H1 (cell line): ENCODE results near the gene TEAD1. TPM values are rescaled to one million over a fixed set of nuclear protein-coding genes. Genes with fewer than 3 reads are reported as not detected.

ENCODE experiments used
- CTCF ChIA-PET: fragments of 300-600 bp; sonication (Branson Sonifier 250); formaldehyde crosslinking; loops from one replicate; lab custom pipeline; 2021; ENCODE audit not compliant: partially characterized antibody; lab: Charles Lee
- POLR2A ChIA-PET: fragments of 300-600 bp; sonication (Branson Sonifier 250); formaldehyde crosslinking; loops from one replicate; lab custom pipeline; 2021; ENCODE audit warnings: inconsistent platforms; ENCODE audit not compliant: partially characterized antibody; lab: Charles Lee
- DNase-seq, 2 experiments: peaks; one replicate each; pipeline versions ENCODE4 v3.0.0 to v3.0.0-alpha.2; 2010 to 2022; ENCODE audit warnings: low spot score in 2 of 2, low read depth in 1 of 2, mixed read lengths in 1 of 2
- FAIRE-seq: peaks from 2 replicates; lab custom pipeline; 2011; peaks lifted over from hg19 to GRCh38; lab: Jason Lieb, UNC
- H2AFZ ChIP-seq: 2 replicates; pipeline ENCODE4 v1.8.1; 2012; ENCODE audit warnings: low read length, inconsistent platforms
- H2AK5ac ChIP-seq: 2 replicates; pipeline ENCODE4 v1.6.1; 2013; ENCODE audit warnings: low read depth, low read length
- H2BK120ac ChIP-seq: replicated peaks from 2 replicates; pipeline ENCODE3; 2013; ENCODE audit warnings: low read depth, low read length, inconsistent platforms
- H2BK12ac ChIP-seq: 2 replicates; pipeline ENCODE4 v1.6.1; 2013; ENCODE audit warnings: low read depth, low read length
- H2BK15ac ChIP-seq: 2 replicates; pipeline ENCODE4 v1.6.1; 2013; ENCODE audit warnings: low read length
- H2BK20ac ChIP-seq: 2 replicates; pipeline ENCODE4 v1.6.1; 2013; ENCODE audit warnings: low read length
- H2BK5ac ChIP-seq: 2 replicates; pipeline ENCODE4 v1.6.1; 2013; ENCODE audit warnings: low read depth, low read length
- H3K14ac ChIP-seq: 2 replicates; pipeline ENCODE4 v1.6.1; 2013; ENCODE audit warnings: inconsistent platforms; ENCODE audit not compliant: insufficient read length
- H3K18ac ChIP-seq: 2 replicates; pipeline ENCODE4 v1.6.1; 2013; ENCODE audit warnings: low read length; ENCODE audit errors: extremely low read depth
- H3K23ac ChIP-seq: 2 replicates; pipeline ENCODE4 v1.6.1; 2013; ENCODE audit warnings: inconsistent platforms; ENCODE audit not compliant: insufficient read length
- H3K23me2 ChIP-seq: 2 replicates; pipeline ENCODE4 v1.6.1; 2013; ENCODE audit warnings: low read depth, low read length
- H3K27ac ChIP-seq: 2 replicates; pipeline ENCODE4 v1.6.1; 2011; ENCODE audit warnings: low read depth, low read length, inconsistent platforms
- H3K27me3 ChIP-seq, 4 experiments: replicated peaks in 1 of 4; 1 replicate in 1 of 4; 2 replicates in 3 of 4; pipeline versions ENCODE4 v1.6.1 to v1.8.1; 2011 to 2013; ENCODE audit warnings: low read length in 3 of 4, mild to moderate bottlenecking in 3 of 4, inconsistent platforms in 2 of 4, mixed read lengths in 2 of 4, moderate library complexity in 1 of 4; ENCODE audit not compliant: control insufficient read depth in 3 of 4, insufficient read depth in 3 of 4; ENCODE audit errors: extremely low read depth in 1 of 4
- H3K36me3 ChIP-seq, 4 experiments: 2 replicates each; pipeline versions ENCODE4 v1.6.1 to v1.8.1; 2011 to 2013; ENCODE audit warnings: mild to moderate bottlenecking in 4 of 4, low read length in 3 of 4, moderate library complexity in 2 of 4, control low read depth in 1 of 4, inconsistent platforms in 1 of 4; ENCODE audit not compliant: insufficient read depth in 4 of 4, control insufficient read depth in 2 of 4
- H3K4ac ChIP-seq: replicated peaks from 2 replicates; pipeline ENCODE3; 2013; ENCODE audit warnings: low read length, low read depth, mixed read lengths, inconsistent platforms; ENCODE audit not compliant: insufficient read length
- H3K4me1 ChIP-seq, 4 experiments: replicated peaks in 1 of 4; 1 replicate in 1 of 4; 2 replicates in 3 of 4; pipeline versions ENCODE4 v1.6.1 to v1.8.1; 2011 to 2013; ENCODE audit warnings: low read length in 3 of 4, inconsistent platforms in 2 of 4, mixed read lengths in 1 of 4; ENCODE audit not compliant: insufficient read depth in 4 of 4, control insufficient read depth in 3 of 4
- H3K4me2 ChIP-seq, 2 experiments: 2 replicates each; pipeline versions ENCODE4 v1.6.1 to v1.8.1; 2011 to 2013; ENCODE audit warnings: low read depth in 2 of 2, low read length in 2 of 2, control low read depth in 1 of 2, inconsistent platforms in 1 of 2, mild to moderate bottlenecking in 1 of 2; ENCODE audit not compliant: insufficient read depth in 1 of 2
- H3K4me3 ChIP-seq, 4 experiments: fragments of 200-600, 300-600 bp in 1 of 4; sonication (generic), shearing (Covaris generic), sonication (Bioruptor Twin) in 1 of 4; 2 replicates each; pipeline versions ENCODE4 v1.5.1 to v1.8.1; 2011 to 2016; ENCODE audit warnings: low read length in 4 of 4, low read depth in 3 of 4, control low read depth in 2 of 4, inconsistent platforms in 2 of 4, mild to moderate bottlenecking in 2 of 4, mixed read lengths in 1 of 4, moderate library complexity in 1 of 4; ENCODE audit not compliant: insufficient read depth in 2 of 4; ENCODE audit errors: extremely low read depth in 1 of 4
- H3K56ac ChIP-seq: replicated peaks from 2 replicates; pipeline ENCODE3; 2013; ENCODE audit warnings: low read depth, mild to moderate bottlenecking, mixed read lengths, low read length, inconsistent platforms; ENCODE audit not compliant: insufficient read length
- H3K79me1 ChIP-seq: 2 replicates; pipeline ENCODE4 v1.6.1; 2013; ENCODE audit warnings: low read depth, low read length, control low read depth
- H3K79me2 ChIP-seq, 2 experiments: 2 replicates each; pipeline versions ENCODE4 v1.6.1 to v1.8.1; 2012 to 2013; ENCODE audit warnings: low read length in 2 of 2, mild to moderate bottlenecking in 2 of 2, inconsistent platforms in 1 of 2; ENCODE audit not compliant: insufficient read depth in 2 of 2, control insufficient read depth in 1 of 2
- H3K9ac ChIP-seq, 4 experiments: replicated peaks in 1 of 4; 1 replicate in 1 of 4; 2 replicates in 3 of 4; pipeline versions ENCODE4 v1.6.1 to v1.8.1; 2011 to 2013; ENCODE audit warnings: low read depth in 3 of 4, low read length in 3 of 4, control low read depth in 2 of 4, mild to moderate bottlenecking in 2 of 4, moderate library complexity in 2 of 4, inconsistent platforms in 1 of 4; ENCODE audit errors: extremely low read depth in 1 of 4
- H3K9me3 ChIP-seq, 2 experiments: 2 replicates each; pipeline versions ENCODE4 v1.6.1 to v1.8.1; 2012 to 2013; ENCODE audit warnings: mild to moderate bottlenecking in 2 of 2, moderate library complexity in 2 of 2, control low read depth in 1 of 2, inconsistent platforms in 1 of 2, low read depth in 1 of 2, low read length in 1 of 2, mixed read lengths in 1 of 2; ENCODE audit not compliant: insufficient read depth in 2 of 2
- H4K20me1 ChIP-seq, 2 experiments: replicated peaks in 1 of 2; 2 replicates each; pipeline versions ENCODE3 to v1.8.1; 2011 to 2013; ENCODE audit warnings: inconsistent platforms in 2 of 2, low read length in 2 of 2, mild to moderate bottlenecking in 1 of 2; ENCODE audit not compliant: insufficient read depth in 2 of 2, control insufficient read depth in 1 of 2
- H4K5ac ChIP-seq: 2 replicates; pipeline ENCODE4 v1.6.1; 2013; ENCODE audit warnings: low read length, low read depth, mixed read lengths, inconsistent platforms; ENCODE audit not compliant: insufficient read length
- H4K8ac ChIP-seq: 2 replicates; pipeline ENCODE4 v1.8.0; 2013; ENCODE audit warnings: mild to moderate bottlenecking, moderate library complexity, low read length, inconsistent platforms; ENCODE audit not compliant: insufficient read depth; ENCODE audit errors: extremely low read depth
- H4K91ac ChIP-seq: replicated peaks from 2 replicates; pipeline ENCODE3; 2013; ENCODE audit warnings: low read length, mixed read lengths, inconsistent platforms; ENCODE audit not compliant: insufficient read length
- ATF2 ChIP-seq: IDR thresholded peaks from 2 replicates; pipeline ENCODE4 v1.6.1; 2012; ENCODE audit warnings: low read length, inconsistent platforms
- BACH1 ChIP-seq: IDR thresholded peaks from 2 replicates; pipeline ENCODE4 v1.6.1; 2012; ENCODE audit warnings: low read length, improper control_type of control experiment
- GTF2F1 ChIP-seq: IDR thresholded peaks from 2 replicates; pipeline ENCODE4 v1.6.1; 2012; ENCODE audit warnings: low read depth, low read length, improper control_type of control experiment, borderline replicate concordance
- HDAC2 ChIP-seq, 2 experiments: fragments of 300-600 bp in 1 of 2; sonication (generic) in 1 of 2; IDR thresholded peaks; 2 replicates each; pipeline ENCODE4 v1.6.1; 2011 to 2012; ENCODE audit warnings: low read depth in 2 of 2, low read length in 2 of 2, mild to moderate bottlenecking in 2 of 2, moderate library complexity in 2 of 2, borderline replicate concordance in 1 of 2, inconsistent platforms in 1 of 2
- SP2 ChIP-seq: IDR thresholded peaks from 2 replicates; pipeline ENCODE4 v1.6.1; 2012; ENCODE audit warnings: mild to moderate bottlenecking, low read length, inconsistent platforms
- SP4 ChIP-seq: IDR thresholded peaks from 2 replicates; pipeline ENCODE4 v1.6.1; 2012; ENCODE audit warnings: low read length, inconsistent platforms
- TAF7 ChIP-seq: optimal IDR thresholded peaks from 2 replicates; pipeline ENCODE3; 2011; ENCODE audit warnings: low read depth, mild to moderate bottlenecking, inconsistent platforms, low read length, moderate library complexity, borderline replicate concordance
- YY1 ChIP-seq: IDR thresholded peaks from 2 replicates; pipeline ENCODE4 v1.6.1; 2011; ENCODE audit warnings: low read depth, mild to moderate bottlenecking, low read length
- WGBS, 2 experiments: shearing (Covaris generic) in 1 of 2; methylation state at CpG; one replicate each; pipeline versions ENCODE4 v1.1.6 to v1.1.7; 2013 to 2015; ENCODE audit warnings: low lambda C conversion rate in 2 of 2, mixed read lengths in 2 of 2, inconsistent platforms in 1 of 2, low coverage in 1 of 2, missing lambda C conversion rate in 1 of 2; ENCODE audit not compliant: insufficient replicate concordance in 2 of 2, insufficient coverage in 1 of 2, insufficient read length in 1 of 2; ENCODE audit errors: extremely low coverage in 1 of 2, missing lambda C conversion rate in 1 of 2; 5-methylcytosine and 5-hydroxymethylcytosine counted together
- polyA plus RNA-seq, 7 experiments: library from polyadenylated mRNA; depleted of rRNA in 3 of 7; stranded (reverse) in 5 of 7; unstranded in 2 of 7; fragments of >200 nt in 5 of 7; fragments of 200-250 nt in 2 of 7; gene quantifications; 1 replicate in 5 of 7; 2 replicates in 1 of 7; 4 replicates in 1 of 7; pipeline versions ENCODE4 v1.2.1 to v1.2.3, GENCODE V29; 2011 to 2013; ENCODE audit warnings: missing spikeins in 2 of 7, mixed read lengths in 2 of 7
- total RNA-seq: library from RNA; stranded (reverse); fragmentation: NEBNext Ultra II Directional; extraction: Animal tissue kit (Norgen Biotek cat#: 25700); gene quantifications from 2 replicates; pipeline ENCODE4 v1.2.1, GENCODE V29; 2021
- TF ChIP-seq, protein P1 (sequence below): IDR thresholded peaks from 2 replicates; pipeline ENCODE4 v1.6.1; 2011; ENCODE audit warnings: low read length, improper control_type of control experiment

TEAD1 gene
- total and polyA plus RNA-seq, 2 of the 8 experiments (the other 6 are each of a cell fraction or from before 2014, with no cell fraction given), result 15.6 to 67.4 TPM

GRCh38 chr11:12767577-12767976, 93.4 kb downstream of the TEAD1 start:
- H3K9me3 ChIP-seq, result no peaks in the 10 kb centered on the region
- H3K27me3 ChIP-seq, result no peaks in the 10 kb centered on the region
- H2BK15ac ChIP-seq, result no peak overlapping the region
- no peak overlapping the region for H3K4me2 ChIP-seq
- no peak overlapping the region for H2BK120ac ChIP-seq
- no peak for FAIRE-seq
- H3K4me1 ChIP-seq, result peaks cover 0 to 14% (median 4%) of the 10 kb centered on the region in 4 experiments; a peak in 5 of 7 replicates
- POLR2A ChIA-PET, result no interaction called here
- H2BK20ac ChIP-seq, result no peak overlapping the region
- peaks cover 2 to 13% (median 7%) of the 10 kb centered on the region in 4 experiments; a peak in 2 of 8 replicates for H3K36me3 ChIP-seq
- H4K5ac ChIP-seq, result no peak overlapping the region
- H4K91ac ChIP-seq, result no peak overlapping the region
- no peak overlapping the region for H3K14ac ChIP-seq
- peaks cover 0 to 72% of the 10 kb centered on the region in 2 experiments; a peak in 2 of 4 replicates for H3K79me2 ChIP-seq
- H2AK5ac ChIP-seq, result no peak overlapping the region
- H3K18ac ChIP-seq, result no peak overlapping the region
- no peak overlapping the region for H4K8ac ChIP-seq
- H3K27ac ChIP-seq, result no peak overlapping the region
- H2BK12ac ChIP-seq, result no peak overlapping the region
- DNase-seq, result no peak
- H3K4me3 ChIP-seq, result no peak overlapping the region
- peaks cover 5% of the 10 kb centered on the region; the same call in 1 of the 2 replicates for H3K79me1 ChIP-seq
- 87% methylated on average over 5 of the region's 5 CpGs; no CpG with 5 or more reads in 1 of the 2 experiments for WGBS, 2 experiments
- no peak overlapping the region for H3K23ac ChIP-seq
- no peaks in the 10 kb centered on the region for H3K23me2 ChIP-seq
- no peak overlapping the region for H3K56ac ChIP-seq
- peaks cover 0 to 3% of the 10 kb centered on the region in 2 experiments for H4K20me1 ChIP-seq
- no peak overlapping the region for H3K9ac ChIP-seq
- no peak overlapping the region for H2BK5ac ChIP-seq
- TF ChIP-seq GTF2F1, result no peak
- TF ChIP-seq BACH1, result no peak
- TF ChIP-seq SP2, result no peak
- TF ChIP-seq YY1, result no peak
- TF ChIP-seq, protein P1, sequence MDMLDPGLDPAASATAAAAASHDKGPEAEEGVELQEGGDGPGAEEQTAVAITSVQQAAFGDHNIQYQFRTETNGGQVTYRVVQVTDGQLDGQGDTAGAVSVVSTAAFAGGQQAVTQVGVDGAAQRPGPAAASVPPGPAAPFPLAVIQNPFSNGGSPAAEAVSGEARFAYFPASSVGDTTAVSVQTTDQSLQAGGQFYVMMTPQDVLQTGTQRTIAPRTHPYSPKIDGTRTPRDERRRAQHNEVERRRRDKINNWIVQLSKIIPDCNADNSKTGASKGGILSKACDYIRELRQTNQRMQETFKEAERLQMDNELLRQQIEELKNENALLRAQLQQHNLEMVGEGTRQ, result no peak
- no peak for TF ChIP-seq HDAC2 (IDR thresholded peaks at IDR 0.05; ENCODE audit: borderline replicate concordance in 1 of 2, low read depth in 2 of 2, low read length in 2 of 2)
- TF ChIP-seq SP4, result no peak
- TF ChIP-seq TAF7, result no peak
- TF ChIP-seq ATF2, result no peak
- TF ChIP-seq, all 59 proteins: peak for 0
- Histone ChIP-seq H2AFZ (no peak overlapping the region), H3K4ac (no peak overlapping the region)
- CTCF ChIA-PET, result no interaction called here
